GM19452 (cell line): ENCODE results near the gene LIG4.
"Not testable (repeated sequence)": the region's sequence is repeated elsewhere in the genome, so short reads cannot be mapped to it uniquely, and the experiment has no call there.

Source experiments
- ATAC-seq: cut with Tn5 transposase; IDR thresholded peaks from one replicate; pipeline ENCODE4 v1.9.1; 2021; ENCODE audit not compliant: unreplicated experiment

The LIG4 gene

GRCh38 chr13:108215436-108215835, at the start of gene LIG4:
TSS of gene LIG4 (minus strand) at chr13:108215536. CDS start at chr13:108211268, 4,268 bp downstream.
- ATAC-seq: peak; percentile 69

- no peak for ATAC-seq
Measured at GRCh38 chr13:108263621-108264355, 48.5 kb upstream of the LIG4 start.

GRCh38 chr13:108257248-108257647, 41.9 kb upstream of the LIG4 start:
- no peak for ATAC-seq

GRCh38 chr13:108249150-108249549, 33.8 kb upstream of the LIG4 start:
- ATAC-seq: no peak

- no peak for ATAC-seq
Measured at GRCh38 chr13:108230377-108230776, 15.0 kb upstream of the LIG4 start.

GRCh38 chr13:108227651-108228272, 12.4 kb upstream of the LIG4 start:
- ATAC-seq: no peak

- peak; percentile 40 for ATAC-seq
Measured at GRCh38 chr13:108226184-108226583, 10.8 kb upstream of the LIG4 start.

- ATAC-seq: peak; percentile 57
Measured at GRCh38 chr13:108225440-108225839, 10.1 kb upstream of the LIG4 start.

- ATAC-seq: no peak
Measured at GRCh38 chr13:108223687-108224503, 8.6 kb upstream of the LIG4 start.

GRCh38 chr13:108220041-108220440, 4.7 kb upstream of the LIG4 start:
- no peak for ATAC-seq

GRCh38 chr13:108218044-108218974, 3.0 kb upstream of the LIG4 start, which contains the start of gene ABHD13:
TSS of gene ABHD13 (plus strand) at chr13:108218392. CDS start at chr13:108229219, 10,827 bp downstream.
- ATAC-seq: peak; percentile 71

GRCh38 chr13:108217307-108218043, 2.1 kb upstream of the LIG4 start:
- not testable (repeated sequence) for ATAC-seq

- ATAC-seq: no peak
Measured at GRCh38 chr13:108214441-108215271, 680 bp downstream of the LIG4 start.

- no peak for ATAC-seq
Measured at GRCh38 chr13:108213946-108214345, 1.4 kb downstream of the LIG4 start.

- peak; percentile 23 for ATAC-seq
Measured at GRCh38 chr13:108212886-108213285, 2.5 kb downstream of the LIG4 start.

- no peak for ATAC-seq
Measured at GRCh38 chr13:108210551-108210950, 4.8 kb downstream of the LIG4 start.

- ATAC-seq: no peak
Measured at GRCh38 chr13:108200781-108201398, 14.4 kb downstream of the LIG4 start.

GRCh38 chr13:108195861-108196260, 19.5 kb downstream of the LIG4 start:
- ATAC-seq: no peak
